DOHH2 (cell line): ENCODE results near the gene MAP6.

ENCODE experiments used
- H3F3A ChIP-seq: fragments of 200-600 bp; sonication (generic), shearing (Covaris generic); 2 replicates; pipeline ENCODE4 v1.6.0; 2016; ENCODE audit warnings: antibody characterized with exemption, mild to moderate bottlenecking; ENCODE audit not compliant: control insufficient read depth, insufficient read depth
- H3K27ac ChIP-seq: fragments of 200-600 bp; sonication (generic); 2 replicates; pipeline ENCODE4 v1.5.1; 2014; ENCODE audit warnings: low read depth, mild to moderate bottlenecking, low read length, moderate library complexity
- H3K27me3 ChIP-seq: fragments of 200-600 bp; sonication (generic); 2 replicates; pipeline ENCODE4 v1.6.1; 2014; ENCODE audit warnings: mild to moderate bottlenecking, low read length, mixed read lengths; ENCODE audit not compliant: control insufficient read depth
- H3K36me3 ChIP-seq: fragments of 200-600 bp; sonication (generic); 2 replicates; pipeline ENCODE4 v1.6.1; 2014; ENCODE audit warnings: mild to moderate bottlenecking, low read length, moderate library complexity, mixed read lengths; ENCODE audit not compliant: control insufficient read depth
- H3K4me1 ChIP-seq: fragments of 200-600 bp; sonication (generic); 2 replicates; pipeline ENCODE4 v1.6.1; 2014; ENCODE audit warnings: mild to moderate bottlenecking, low read length, mixed read lengths; ENCODE audit not compliant: control insufficient read depth
- H3K4me2 ChIP-seq: fragments of 200-600 bp; sonication (generic); 2 replicates; pipeline ENCODE4 v1.6.0; 2014; ENCODE audit warnings: mild to moderate bottlenecking, low read length, moderate library complexity
- H3K4me3 ChIP-seq: fragments of 200-600 bp; sonication (generic); 2 replicates; pipeline ENCODE4 v1.5.1; 2014; ENCODE audit warnings: mild to moderate bottlenecking, low read length, mixed read lengths
- H3K79me2 ChIP-seq: fragments of 200-600 bp; sonication (generic); 2 replicates; pipeline ENCODE4 v1.6.1; 2014; ENCODE audit warnings: mild to moderate bottlenecking, low read length, mixed read lengths; ENCODE audit not compliant: control insufficient read depth
- H3K9me2 ChIP-seq: fragments of 200-600 bp; sonication (generic); replicated peaks from 2 replicates; pipeline ENCODE4 v1.6.1; 2014; ENCODE audit warnings: mild to moderate bottlenecking, low read length, mixed read lengths; ENCODE audit not compliant: control insufficient read depth
- H3K9me3 ChIP-seq: fragments of 200-600 bp; sonication (generic); 2 replicates; pipeline ENCODE4 v1.6.1; 2014; ENCODE audit warnings: antibody characterized with exemption, low read length, mixed read lengths; ENCODE audit not compliant: control insufficient read depth, insufficient read depth
- H4K20me1 ChIP-seq: fragments of 200-600 bp; sonication (generic); 2 replicates; pipeline ENCODE4 v1.6.0; 2014; ENCODE audit warnings: low read depth, mild to moderate bottlenecking, antibody characterized with exemption, low read length, moderate library complexity; ENCODE audit not compliant: control insufficient read depth, insufficient read depth
- CTCF ChIP-seq: fragments of 200-600 bp; sonication (generic); IDR thresholded peaks from one replicate; pipeline ENCODE4 v1.5.1; 2014; ENCODE audit warnings: antibody characterized with exemption, mild to moderate bottlenecking, low read depth, low read length; ENCODE audit not compliant: poor library complexity, severe bottlenecking
- EZH2phosphoT487 ChIP-seq: fragments of 200-600 bp; sonication (generic); IDR thresholded peaks from 2 replicates; pipeline ENCODE4 v1.6.1; 2017; ENCODE audit warnings: borderline replicate concordance, mild to moderate bottlenecking, antibody characterized with exemption, low read length, moderate library complexity, mixed read lengths

The MAP6 gene

DNA sequence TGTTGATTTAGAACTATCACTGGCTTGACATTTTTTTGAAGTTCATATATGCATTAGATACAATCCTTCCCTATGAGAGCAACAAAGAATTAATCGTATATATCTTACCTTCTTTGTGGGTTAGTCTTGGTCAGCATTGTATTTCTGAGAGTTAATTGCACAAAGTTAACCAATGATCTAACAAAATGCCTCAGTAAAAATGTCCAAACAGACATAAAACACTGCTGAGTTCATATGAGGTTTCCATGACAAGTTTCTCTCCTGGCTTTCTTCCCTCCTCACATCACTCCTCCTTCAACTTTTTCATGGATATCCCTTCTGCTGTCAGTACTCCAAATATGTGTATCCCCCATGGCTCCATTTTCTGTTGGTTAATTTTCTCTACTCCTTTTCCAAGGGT lies 9.0 kb downstream of the MAP6 start:
- no peaks in the 10 kb centered on the region for H3K4me1 ChIP-seq
- no peak overlapping the region for H3K27ac ChIP-seq
- no peaks in the 10 kb centered on the region for H3K79me2 ChIP-seq
- H3K4me2 ChIP-seq: no peak overlapping the region
- H3K9me3 ChIP-seq: no peaks in the 10 kb centered on the region
- H3K9me2 ChIP-seq: no peaks in the 10 kb centered on the region
- H3K27me3 ChIP-seq: peaks cover 41% of the 10 kb centered on the region
- no peak overlapping the region for H3K4me3 ChIP-seq
- no peaks in the 10 kb centered on the region for H3F3A ChIP-seq
- H4K20me1 ChIP-seq: no peaks in the 10 kb centered on the region
- TF ChIP-seq EZH2phosphoT487 (no peak), CTCF (no peak)
- no peaks in the 10 kb centered on the region for H3K36me3 ChIP-seq

DNA sequence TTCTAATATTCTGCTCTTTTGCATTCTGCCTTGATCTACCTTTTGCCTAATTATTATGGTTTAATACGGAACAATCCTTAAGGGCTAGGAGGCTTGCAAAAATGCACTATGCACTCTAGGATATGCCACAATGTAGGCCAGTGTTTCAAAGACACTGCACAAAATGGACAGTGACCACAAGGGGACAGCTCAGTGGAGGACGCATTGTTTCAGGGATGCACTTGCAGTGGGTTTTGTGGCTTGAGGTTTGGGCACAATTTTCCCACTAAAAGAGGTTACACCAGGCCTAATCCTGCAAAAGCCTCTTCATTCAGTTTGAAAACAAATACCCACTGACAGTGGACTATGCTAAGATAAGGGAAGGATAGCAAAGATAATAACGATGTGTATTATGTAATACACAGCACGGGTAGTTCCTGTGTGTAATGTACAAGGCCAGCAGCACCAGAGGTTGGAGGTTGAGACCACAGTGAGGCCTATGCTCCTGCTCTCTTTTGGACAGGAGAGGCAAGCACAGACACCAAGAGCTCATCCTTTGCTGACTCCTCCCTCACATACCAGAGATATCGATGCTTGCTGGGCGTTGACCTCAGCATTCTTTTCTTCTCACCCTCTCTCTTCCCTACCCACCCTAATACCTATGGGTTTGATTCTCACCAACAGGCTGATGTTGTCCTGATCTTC lies 12.7 kb downstream of the MAP6 start:
- Histone ChIP-seq H3K4me2 (no peak overlapping the region), H3K4me3 (no peak overlapping the region), H4K20me1 (no peaks in the 10 kb centered on the region), H3K9me2 (no peaks in the 10 kb centered on the region), H3F3A (no peaks in the 10 kb centered on the region), H3K27me3 (peaks cover 17% of the 10 kb centered on the region), H3K36me3 (no peaks in the 10 kb centered on the region), H3K27ac (no peak overlapping the region), H3K9me3 (no peaks in the 10 kb centered on the region), H3K79me2 (no peaks in the 10 kb centered on the region), H3K4me1 (no peaks in the 10 kb centered on the region)
- TF ChIP-seq EZH2phosphoT487: no peak
- TF ChIP-seq CTCF: no peak

DNA sequence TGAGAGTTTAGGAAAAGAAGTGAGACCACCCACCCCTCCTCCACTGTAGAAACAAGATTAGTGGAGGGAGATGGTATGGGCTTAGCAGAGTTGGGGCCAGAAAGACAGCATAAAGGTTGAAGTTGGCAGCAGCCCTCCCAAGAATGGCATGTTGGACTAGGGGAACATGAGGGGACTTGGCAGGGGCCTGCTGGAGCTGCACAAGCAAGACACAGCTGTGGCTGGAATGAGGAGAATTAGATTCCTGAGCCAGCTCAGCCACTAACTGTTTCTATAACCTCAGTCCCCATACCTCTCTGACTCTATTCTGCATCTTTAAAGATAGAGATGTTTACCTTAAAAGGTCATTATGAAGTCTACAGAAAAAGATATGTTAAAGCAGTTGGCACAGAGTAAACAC lies 13.2 kb downstream of the MAP6 start:
- Histone ChIP-seq H3K9me3 (no peaks in the 10 kb centered on the region), H3K9me2 (no peaks in the 10 kb centered on the region), H3K4me2 (no peak overlapping the region), H3K4me1 (no peaks in the 10 kb centered on the region), H3F3A (no peaks in the 10 kb centered on the region), H3K27me3 (peaks cover 20% of the 10 kb centered on the region), H3K79me2 (no peaks in the 10 kb centered on the region), H3K27ac (no peak overlapping the region), H4K20me1 (no peaks in the 10 kb centered on the region), H3K4me3 (no peak overlapping the region), H3K36me3 (no peaks in the 10 kb centered on the region)
- TF ChIP-seq CTCF (no peak), EZH2phosphoT487 (no peak)
